ENCODE data around the gene PRICKLE1.
"Not testable (repeated sequence)": the region's sequence is repeated elsewhere in the genome, so short reads cannot be mapped to it uniquely, and the experiment has no call there.

PRICKLE1 gene

GRCh38 chr12:42556917-42557316 is 32.6 kb downstream of the PRICKLE1 start:
- DNase-seq (ENCODE audit: low read depth), result no peak

DNA sequence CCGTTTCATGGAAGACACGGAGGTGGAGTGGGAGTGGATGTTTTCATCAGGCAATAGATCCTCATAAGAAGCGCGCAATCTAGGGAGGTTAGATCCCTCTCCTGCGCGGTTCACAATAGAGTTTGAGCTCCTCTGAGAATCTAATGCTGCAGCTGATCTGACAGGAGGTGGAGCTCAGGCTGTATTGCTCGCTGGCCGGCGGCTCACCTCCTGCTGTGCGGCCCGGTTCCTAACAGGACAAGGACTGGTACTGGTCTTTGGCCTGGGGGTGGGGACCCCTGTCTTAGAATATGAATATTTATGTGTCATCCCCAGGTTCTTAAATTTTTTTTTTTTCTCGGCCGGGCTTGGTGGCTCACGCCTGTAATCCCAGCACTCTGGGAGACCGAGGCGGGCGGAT is 36.7 kb downstream of the PRICKLE1 start:
- DNase-seq (ENCODE audit: low read depth), result no peak

GRCh38 chr12:42550800-42551199 is 38.7 kb downstream of the PRICKLE1 start:
- no peak for DNase-seq (ENCODE audit: low read depth)

GRCh38 chr12:42546709-42547108 is 42.8 kb downstream of the PRICKLE1 start:
- DNase-seq (ENCODE audit: low read depth), result no peak

DNA sequence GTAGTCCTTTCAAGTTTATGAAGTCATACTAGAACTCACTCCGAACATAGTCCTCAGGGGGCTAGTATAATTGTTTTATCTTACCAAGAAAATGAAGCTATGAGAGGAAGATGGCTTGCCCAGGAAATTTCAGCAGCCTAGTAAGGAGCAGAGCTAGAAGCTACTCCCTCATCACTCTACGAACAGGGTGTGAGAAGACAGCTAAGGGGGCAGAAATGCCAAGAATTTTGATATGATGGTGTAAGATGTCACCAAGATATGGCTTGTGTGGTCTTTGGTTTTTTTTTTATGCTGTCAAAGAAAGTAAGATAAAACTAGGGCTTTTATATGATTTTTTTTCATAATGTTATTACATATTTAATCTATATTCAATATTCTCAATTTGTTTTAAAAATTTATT is 47.6 kb downstream of the PRICKLE1 start:
- DNase-seq (ENCODE audit: low read depth), result no peak

DNA sequence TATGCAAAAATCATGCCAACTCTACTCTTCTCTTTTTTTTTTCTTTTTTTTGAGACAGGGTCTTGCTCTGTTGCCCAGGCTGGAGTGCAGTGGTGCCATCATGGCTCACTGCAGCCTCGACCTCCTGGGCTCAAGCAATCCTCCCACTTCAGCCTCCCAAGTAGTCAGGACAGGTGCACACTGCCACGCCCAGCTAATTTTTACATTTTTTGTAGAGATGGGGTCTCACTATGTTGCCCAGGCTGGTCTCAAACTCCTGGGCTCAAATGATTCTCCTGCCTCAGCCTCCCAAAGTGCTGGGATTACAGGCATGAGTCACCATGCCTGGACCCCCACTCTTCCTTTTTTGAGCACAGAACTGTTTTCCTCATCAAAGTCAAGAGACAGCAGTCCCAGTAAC is 48.2 kb downstream of the PRICKLE1 start:
- not testable (repeated sequence) for DNase-seq (ENCODE audit: low read depth)

GRCh38 chr12:42539696-42540095 is 49.9 kb downstream of the PRICKLE1 start:
- DNase-seq (ENCODE audit: low read depth), result no peak

DNA sequence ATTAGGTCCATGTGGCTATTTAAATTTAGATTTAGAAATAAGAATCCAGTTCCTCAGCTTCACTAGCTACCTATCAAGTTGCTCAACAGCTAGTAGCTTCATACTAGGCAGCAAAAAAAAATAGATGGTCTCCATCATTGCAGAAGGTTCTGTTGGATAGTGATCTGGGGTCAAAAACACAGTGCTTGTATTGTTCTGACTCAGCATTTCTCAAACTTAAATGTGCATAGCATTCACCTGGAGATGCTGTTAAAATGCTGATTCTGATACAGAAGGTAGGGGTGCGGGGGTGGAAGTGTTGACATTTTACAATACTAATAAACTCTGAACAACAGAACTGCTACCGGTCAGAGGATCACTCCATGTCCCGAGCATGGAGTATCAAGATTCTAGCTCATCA is 51.3 kb downstream of the PRICKLE1 start:
- no peak for DNase-seq (ENCODE audit: low read depth)

GRCh38 chr12:42534184-42534838 is 55.2 kb downstream of the PRICKLE1 start:
- no peak for DNase-seq (ENCODE audit: low read depth)

GRCh38 chr12:42530284-42530683 is 59.3 kb downstream of the PRICKLE1 start:
- no peak for DNase-seq (ENCODE audit: low read depth)

DNA sequence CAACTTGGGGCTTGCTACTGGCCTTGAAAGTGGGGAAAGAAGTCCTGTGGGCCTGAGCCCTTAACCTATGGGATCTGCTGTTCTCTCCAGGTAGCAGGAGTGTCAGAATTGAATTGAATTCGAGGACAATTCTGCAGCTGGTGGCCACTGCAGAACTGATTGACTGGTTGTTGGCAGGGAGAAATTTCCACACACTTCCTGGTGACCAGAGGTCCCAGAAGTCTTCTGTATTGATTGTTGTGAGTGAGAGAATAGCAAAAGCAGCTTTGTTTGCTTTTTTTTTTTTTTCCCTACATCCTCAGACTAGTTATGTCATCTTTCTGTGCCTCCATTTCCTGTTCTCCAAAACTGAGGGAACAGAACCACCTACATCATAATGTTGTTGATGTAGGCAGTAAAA is 64.1 kb downstream of the PRICKLE1 start:
- DNase-seq (ENCODE audit: low read depth), result no peak

GRCh38 chr12:42524716-42525115 is 64.8 kb downstream of the PRICKLE1 start:
- DNase-seq (ENCODE audit: low read depth), result no peak

GRCh38 chr12:42516573-42516972 is 73.0 kb downstream of the PRICKLE1 start:
- no peak for DNase-seq (ENCODE audit: low read depth)

DNA sequence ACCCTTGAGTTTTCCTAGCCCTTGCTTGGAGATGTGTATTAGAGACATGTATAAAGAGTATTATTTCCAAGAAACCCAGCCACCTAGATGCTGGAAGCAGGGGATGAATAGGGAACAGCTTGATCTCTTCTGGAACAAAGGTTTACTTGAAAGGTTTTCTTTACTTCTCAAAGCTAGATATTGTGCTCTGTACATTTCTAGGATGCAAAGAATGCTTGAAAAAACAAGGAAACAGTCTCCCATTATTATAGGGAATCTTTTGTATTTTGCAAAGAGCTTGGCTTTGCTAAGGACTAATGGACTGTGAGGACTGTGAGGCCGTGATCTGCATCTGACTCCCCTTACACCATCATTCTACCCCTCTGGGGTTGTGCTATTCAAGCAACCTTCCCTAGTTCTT is 77.9 kb downstream of the PRICKLE1 start:
- DNase-seq (ENCODE audit: low read depth), result no peak

DNA sequence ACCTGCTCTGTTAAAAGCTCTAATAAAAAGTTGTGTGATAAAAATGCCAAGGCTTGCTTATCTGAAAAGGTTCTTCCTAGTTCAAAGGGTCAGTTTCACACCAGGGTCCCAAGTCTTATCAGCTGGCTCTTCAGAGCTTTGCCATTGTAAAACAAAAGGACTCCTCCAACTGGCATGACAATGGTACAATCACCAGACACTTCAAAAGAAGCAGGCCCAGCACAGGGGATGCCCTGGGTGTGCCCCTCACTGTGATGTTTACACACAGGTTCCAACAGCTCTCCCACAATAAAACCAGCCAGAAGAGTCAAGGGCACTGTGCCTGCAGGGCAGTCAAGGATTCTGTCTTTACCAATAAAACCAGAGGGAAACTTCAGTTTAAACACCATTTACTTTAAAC is 78.7 kb downstream of the PRICKLE1 start:
- DNase-seq (ENCODE audit: low read depth), result no peak

- no peak for DNase-seq (ENCODE audit: low read depth)
Observed at GRCh38 chr12:42508913-42509460, 80.6 kb downstream of the PRICKLE1 start.

GRCh38 chr12:42507565-42507964 is 82.0 kb downstream of the PRICKLE1 start:
- DNase-seq (ENCODE audit: low read depth), result no peak

GRCh38 chr12:42507081-42507480 is 82.5 kb downstream of the PRICKLE1 start:
- DNase-seq (ENCODE audit: low read depth), result no peak

DNA sequence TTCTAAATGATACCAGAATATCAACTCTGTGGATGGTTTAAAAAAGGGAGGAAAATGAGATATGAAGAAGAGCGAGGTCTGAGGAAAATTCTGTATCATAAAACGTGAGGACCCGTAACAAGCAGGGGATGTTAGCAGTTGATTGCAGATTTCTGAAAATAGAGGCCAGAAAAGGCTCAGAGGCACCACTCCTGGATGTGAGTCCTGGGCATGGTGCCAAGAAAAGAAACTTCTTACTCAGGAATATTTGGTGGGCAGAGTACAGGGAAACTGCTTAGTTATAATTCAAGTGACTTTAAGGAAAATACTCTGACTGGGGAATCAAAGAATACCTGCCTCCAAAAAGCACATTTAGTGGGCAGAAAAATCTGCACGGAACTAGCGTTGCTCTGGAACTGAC is 85.5 kb downstream of the PRICKLE1 start:
- DNase-seq (ENCODE audit: low read depth), result no peak

DNA sequence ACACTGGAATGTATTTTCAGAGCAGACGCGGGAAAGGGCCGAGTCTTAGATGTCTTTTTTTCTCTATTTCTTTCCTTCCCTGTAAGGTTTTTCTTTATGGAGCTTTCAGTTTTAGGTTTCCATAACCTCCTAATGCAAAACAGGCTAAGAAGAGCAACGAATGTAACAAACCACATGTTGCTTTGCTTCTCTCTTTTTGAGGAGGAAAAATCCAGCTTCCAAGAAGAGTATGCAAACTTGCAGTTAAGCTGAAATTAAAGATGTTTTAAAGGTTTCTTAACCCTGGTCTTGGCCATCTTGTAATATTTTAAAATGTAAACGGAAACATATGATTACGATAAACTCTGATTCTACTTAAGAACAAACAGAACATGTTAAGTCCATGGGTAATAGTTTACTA is 86.9 kb downstream of the PRICKLE1 start:
- DNase-seq (ENCODE audit: low read depth), result no peak

DNA sequence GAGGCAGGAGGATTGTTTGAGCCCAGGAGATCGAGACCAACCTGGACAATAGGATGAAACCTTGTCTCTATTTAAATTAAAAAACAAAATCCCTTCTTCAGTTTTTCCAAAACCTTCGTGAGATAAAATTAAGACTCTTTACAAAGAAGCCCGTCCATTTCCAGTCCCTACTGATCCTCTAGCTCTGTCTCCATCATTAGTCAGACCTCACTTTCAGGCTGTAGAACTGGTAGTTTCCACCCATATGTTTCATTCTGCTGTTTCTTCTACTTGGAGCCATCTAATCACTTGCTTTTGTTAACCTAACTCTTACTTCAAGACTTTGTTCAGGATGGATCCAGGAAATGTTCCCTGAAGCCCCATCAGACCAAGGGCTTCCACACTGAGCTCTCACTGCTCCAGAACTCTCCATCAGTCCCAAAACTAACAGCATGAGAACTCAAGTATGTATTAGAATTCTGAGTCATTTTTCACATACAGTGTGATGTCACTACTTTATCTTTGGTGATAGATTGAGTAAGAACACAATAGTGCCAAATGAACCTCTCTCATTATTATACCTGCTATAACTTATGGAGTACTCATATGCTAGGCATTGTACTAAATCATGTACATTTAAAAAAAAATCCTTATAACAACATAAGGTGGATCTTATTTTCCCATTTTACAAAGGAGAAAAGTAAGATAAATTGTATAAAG is 90.8 kb downstream of the PRICKLE1 start:
- DNase-seq (ENCODE audit: low read depth), result no peak

GRCh38 chr12:42496886-42497285 is 92.7 kb downstream of the PRICKLE1 start:
- no peak for DNase-seq (ENCODE audit: low read depth)

DNA sequence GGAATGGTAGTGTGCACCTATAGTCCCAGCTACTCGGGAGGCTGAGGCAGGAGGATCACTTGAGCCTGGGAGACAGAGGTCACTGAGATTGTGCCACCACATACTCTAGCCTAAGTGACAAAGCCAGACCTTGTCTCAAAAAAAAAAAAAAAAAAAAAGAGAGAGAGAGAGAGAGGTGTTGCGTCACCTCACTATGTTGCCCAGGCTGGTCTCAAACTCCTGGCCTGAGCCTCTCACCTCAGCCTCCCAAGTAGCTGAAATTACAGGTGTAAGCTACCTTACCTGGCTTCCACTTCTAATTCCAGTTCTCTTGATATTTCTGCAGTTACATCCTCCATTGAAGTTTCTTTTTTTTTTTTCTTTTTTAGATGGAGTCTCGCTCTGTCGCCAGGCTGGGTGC is 94.3 kb downstream of the PRICKLE1 start:
- DNase-seq (ENCODE audit: low read depth), result no peak

DNA sequence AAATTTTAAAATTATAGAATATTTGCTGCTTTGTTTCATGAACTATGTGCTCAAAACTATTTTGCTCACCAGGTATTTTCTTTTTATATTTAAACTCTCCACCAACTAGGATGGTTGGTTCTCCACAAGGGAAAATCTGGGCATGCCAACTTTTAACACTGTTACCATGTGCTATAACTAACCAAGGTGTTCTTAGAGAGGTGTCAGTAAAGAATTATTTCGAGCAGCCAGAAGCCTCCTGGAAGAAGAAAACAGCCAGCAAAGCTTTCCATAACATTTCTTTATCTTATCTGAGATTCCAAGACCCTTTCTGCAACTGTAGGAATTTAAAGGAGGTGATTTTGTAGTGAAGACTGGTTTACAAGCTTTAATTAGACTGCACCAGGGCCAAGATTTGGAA is 97.3 kb downstream of the PRICKLE1 start:
- no peak for DNase-seq (ENCODE audit: low read depth)
